ENCODE data around the gene ATP6V1F.
A peak's percentile ranks its signal among the peaks of the same experiment; 100 is the strongest.

The ATP6V1F gene

DNA sequence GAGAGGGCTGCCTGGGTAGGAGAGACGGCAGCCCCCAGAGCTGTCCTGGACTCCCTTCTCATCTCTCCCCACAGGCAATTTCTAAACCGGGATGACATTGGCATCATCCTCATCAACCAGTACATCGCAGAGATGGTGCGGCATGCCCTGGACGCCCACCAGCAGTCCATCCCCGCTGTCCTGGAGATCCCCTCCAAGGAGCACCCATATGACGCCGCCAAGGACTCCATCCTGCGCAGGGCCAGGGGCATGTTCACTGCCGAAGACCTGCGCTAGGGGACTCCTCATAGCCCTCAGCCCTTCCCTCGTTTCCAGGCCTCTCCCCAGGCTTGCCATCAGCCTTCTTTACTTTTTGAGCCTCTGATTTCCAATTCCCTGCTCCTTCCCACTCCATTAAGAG, 2.6 kb downstream of the ATP6V1F start:
- no peak for DNase-seq (ENCODE audit: low read depth)
- H3K4me3 ChIP-seq (ENCODE audit: low read depth, low read length): no peak overlapping the region

DNA sequence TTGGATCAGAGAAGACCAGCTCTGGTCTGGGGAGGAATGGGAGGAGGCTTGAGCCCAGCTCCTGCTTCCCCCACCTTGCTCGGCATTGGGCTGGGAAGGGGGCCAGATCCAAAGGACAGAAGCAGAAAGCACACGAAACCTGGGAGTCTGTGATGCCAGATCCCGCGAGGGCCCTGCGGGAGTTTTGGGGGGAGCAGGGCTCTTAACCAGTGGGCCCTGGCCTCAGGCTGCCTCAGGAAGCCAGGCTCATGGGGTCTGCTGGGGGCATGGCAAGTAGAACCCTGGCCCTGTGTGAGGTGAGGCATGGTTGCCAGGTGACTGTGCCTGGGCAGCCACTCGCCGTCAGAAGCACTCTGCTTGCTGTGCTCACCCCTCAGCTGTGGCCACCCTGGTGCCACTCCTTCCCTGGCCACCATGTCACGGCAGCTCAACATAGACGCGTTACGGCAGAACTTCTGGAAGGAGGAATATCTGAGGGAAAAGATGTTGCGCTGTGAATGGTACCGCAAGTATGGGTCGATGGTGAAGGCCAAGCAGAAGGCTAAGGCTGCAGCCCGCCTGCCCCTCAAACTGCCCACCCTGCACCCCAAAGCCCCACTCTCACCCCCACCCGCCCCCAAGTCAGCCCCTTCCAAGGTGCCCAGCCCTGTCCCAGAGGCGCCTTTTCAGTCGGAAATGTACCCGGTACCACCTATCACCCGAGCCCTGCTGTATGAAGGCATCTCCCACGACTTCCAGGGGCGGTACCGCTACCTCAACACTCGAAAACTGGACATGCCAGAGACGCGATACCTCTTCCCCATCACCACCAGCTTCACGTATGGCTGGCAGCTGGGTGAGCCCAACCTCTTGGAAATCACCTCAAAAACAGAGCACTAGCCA, 3.6 kb downstream of the ATP6V1F start:
- H3K4me3 ChIP-seq (ENCODE audit: low read depth, low read length): no peak overlapping the region
- no peak for DNase-seq (ENCODE audit: low read depth)

DNA sequence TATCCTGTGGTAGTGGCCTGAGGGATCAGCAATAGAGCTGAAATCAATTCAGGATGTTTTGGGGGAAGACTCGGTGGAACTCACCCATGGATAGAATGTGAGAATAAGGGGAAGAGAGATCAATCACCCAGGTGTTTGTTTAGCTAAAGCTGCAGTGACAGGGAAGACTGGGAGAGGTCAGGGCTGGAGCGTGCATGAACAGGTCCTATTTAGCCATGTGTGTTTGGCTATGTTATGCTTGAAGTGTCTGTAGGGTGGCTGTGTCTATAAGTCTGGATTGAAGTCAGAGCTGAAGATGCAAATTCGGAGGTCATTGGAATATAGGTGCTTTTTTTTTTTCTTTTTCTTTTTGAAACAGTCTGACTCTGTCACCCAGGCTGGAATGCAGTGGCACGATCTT, 4.6 kb downstream of the ATP6V1F start:
- DNase-seq (ENCODE audit: low read depth): no peak

DNA sequence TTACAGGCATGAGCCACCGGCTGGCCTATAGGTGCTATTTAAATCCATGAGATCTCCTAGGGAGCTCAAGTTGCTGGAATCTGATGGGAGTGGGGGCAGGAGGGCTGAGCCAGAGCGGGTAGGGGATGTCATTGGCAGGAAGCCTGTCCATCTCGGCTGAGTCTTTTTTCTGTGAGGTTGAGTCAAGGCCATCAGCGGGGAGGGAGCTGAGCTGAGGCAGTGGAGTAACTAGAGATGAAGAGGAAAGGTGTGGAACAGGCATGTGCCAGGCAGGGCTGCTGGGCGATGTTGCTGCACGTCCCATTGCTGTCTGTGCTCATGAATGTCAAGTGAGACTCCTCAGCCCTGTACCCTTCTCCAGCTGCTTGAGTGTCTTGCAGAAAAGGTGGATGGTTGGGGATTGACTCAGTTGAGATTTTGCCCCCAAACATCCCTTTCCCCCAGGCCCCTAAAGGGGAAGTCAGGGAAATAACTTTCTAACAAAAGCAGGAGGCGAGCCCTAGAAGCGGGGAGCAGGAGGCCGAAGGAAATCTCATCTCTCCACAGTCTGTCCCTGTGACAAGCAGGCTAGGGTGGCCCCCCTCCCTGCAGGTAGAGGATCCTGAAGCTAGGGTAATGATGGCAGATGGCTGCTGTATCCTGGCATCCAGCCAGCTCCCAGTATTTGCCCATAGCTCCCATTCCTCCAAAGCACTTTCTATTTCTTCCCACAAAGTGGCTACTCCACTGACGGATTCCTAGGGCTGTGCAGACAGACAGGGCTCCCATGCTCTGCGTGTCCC, 5.4 kb downstream of the ATP6V1F start:
- DNase-seq (ENCODE audit: low read depth): no peak

More for the DNA sequence above, 4.6 kb downstream of the ATP6V1F start:
- no peak overlapping the region for H3K4me3 ChIP-seq (ENCODE audit: low read depth, low read length)

DNA sequence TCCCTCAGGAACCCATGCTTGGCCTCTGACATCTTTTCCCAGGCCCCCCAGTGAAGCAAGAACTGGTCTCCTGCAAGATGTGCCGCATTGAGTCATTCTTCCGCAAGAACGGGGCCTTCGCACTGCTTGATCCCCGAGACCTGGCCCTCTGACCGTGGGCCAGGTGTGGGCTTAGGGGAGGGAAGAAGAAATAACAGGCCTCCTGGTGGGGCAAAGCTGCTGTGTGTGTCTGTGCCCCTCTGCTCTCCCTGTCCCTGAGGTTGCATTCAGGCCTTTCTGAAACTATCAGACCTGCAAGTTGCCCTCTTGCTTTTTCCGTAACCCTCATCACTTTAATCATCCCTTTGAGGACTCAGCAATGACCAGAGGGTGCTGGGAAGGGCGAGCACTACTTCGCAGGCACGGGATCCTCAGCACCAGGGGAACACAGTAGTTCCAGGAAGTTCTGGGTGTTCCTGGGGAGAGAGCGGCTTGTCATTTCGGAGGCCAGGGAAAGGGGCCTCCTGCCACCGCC, 6.0 kb downstream of the ATP6V1F start:
- no peak for DNase-seq (ENCODE audit: low read depth)
- H3K4me3 ChIP-seq (ENCODE audit: low read depth, low read length): peak overlapping the region; percentile 50

More for the DNA sequence above, 5.4 kb downstream of the ATP6V1F start:
- H3K4me3 ChIP-seq (ENCODE audit: low read depth, low read length): no peak overlapping the region

DNA sequence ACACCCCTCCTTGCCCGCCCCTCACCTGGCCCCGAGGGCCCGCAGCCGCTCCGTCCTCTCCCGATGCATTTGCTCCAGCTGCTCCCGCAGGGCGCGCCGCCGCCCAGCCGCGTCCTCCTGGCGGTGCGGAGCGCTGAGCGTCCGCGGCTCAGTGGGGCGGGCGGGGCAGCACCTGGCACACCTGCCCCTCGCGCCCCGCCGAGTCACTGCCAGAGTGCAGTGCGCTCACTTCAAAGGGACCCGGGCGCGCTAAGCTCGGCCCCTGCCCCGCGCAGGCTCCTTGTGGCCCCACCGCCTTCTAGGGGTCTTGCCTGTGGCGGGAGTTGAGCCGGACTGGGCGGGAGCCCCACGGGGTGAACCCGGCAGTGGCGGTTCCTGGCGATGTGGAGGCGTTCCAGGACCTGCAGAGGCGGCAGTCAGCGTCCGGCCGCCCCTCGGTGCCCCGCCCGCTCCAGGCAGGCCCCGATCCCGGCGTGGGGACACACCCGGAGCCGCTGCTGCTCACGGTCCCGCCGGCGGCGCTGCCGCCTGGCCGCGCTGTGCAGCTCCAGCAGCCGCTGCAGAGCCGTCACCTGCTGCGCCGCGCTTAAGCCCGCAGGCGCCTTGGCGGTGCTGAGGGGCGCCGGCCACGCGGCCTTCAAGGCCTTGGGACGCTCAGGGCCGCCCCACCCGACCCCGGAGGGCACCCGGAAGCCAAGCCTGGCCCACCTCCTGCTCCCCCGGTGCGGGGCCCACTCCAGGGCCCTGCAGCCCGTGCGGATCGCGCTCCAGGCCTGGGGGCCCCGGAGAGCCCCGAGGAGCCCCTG, 6.7 kb downstream of the ATP6V1F start:
- H3K4me3 ChIP-seq (ENCODE audit: low read depth, low read length): peak overlapping the region; percentile 50
- DNase-seq (ENCODE audit: low read depth): no peak

DNA sequence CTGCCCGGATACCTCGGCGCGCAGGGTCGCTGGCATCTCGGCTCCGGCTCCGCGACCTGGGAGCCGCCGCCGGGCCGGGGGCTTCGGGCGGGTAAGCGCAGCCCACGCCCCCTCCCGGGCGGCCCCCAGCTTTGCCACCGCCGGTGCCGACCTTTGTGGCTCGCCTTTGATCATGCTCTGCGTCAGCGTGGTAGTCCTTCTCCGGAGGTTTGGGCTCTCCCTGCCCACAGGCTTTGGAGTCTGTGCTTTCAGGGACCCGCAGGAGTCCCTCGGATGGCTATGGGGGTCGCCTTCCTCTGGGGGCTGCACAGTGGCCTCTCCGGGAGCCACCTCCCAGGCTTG, 7.3 kb downstream of the ATP6V1F start:
- H3K4me3 ChIP-seq (ENCODE audit: low read depth, low read length): peak overlapping the region; percentile 50
- DNase-seq (ENCODE audit: low read depth): no peak

DNA sequence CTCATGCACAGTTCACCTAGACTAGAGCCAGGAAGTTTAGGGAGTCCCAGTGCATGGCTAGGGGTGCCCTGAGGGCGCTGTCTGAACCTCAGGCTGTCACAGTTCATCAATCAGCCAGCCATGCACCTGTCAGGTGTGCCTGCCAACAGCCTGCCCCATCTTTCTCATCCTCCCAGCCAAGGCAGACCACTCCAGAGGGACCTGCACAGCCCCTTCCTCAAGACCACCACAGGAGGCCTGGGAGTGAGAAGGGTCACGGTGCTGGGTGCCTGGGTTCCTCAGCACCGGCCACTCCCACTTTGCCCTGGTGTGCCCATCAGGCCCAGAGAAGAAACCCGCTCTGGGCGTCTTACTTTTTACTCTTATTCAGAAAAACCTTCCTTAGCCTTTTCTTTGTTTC, 8.4 kb downstream of the ATP6V1F start:
- DNase-seq (ENCODE audit: low read depth): no peak

DNA sequence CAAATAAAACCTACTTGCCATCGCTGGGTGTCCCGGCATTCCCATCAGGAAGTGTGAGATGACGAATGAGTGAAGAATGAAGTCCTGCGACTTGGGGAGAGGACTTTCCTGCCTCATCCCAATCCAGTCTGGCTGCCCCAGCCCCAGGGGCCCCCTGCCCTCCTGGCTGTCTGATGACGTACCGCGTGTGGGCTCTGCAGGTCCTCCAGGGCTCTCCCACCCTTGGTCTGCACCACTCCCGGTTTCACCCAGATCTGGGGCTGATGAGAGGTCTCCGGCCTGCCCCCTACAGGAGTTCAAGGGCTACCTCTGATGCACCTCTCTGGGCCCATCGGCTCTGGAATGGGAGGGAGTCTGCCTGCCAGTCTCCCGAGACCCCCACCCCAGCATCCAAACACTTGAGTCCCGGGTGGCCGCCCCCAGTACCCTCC, 9.8 kb downstream of the ATP6V1F start:
- DNase-seq (ENCODE audit: low read depth): no peak
- no peak overlapping the region for H3K4me3 ChIP-seq (ENCODE audit: low read depth, low read length)

More for the DNA sequence above, 8.4 kb downstream of the ATP6V1F start:
- no peak overlapping the region for H3K4me3 ChIP-seq (ENCODE audit: low read depth, low read length)

DNA sequence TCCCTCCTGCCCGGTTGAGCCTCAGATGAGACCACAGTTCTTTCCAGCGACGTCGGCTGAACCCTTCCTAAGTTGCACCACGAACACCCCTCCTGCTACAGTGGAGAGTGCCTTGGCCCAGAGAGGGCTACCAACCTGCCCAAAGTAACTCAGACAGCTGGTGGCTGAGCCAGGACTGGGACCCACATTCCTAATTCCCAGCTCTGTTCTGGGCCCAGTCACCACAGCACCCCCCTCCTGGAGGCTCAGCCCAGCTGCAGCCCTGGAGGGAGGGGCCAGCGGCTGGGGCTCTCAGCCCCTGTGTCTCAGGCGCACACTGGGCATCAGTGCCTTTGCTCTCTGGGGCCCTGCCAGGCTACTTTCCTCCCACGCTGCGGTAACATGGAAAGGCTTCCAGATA, 10.6 kb downstream of the ATP6V1F start:
- DNase-seq (ENCODE audit: low read depth): no peak
- H3K4me3 ChIP-seq (ENCODE audit: low read depth, low read length): no peak overlapping the region

DNA sequence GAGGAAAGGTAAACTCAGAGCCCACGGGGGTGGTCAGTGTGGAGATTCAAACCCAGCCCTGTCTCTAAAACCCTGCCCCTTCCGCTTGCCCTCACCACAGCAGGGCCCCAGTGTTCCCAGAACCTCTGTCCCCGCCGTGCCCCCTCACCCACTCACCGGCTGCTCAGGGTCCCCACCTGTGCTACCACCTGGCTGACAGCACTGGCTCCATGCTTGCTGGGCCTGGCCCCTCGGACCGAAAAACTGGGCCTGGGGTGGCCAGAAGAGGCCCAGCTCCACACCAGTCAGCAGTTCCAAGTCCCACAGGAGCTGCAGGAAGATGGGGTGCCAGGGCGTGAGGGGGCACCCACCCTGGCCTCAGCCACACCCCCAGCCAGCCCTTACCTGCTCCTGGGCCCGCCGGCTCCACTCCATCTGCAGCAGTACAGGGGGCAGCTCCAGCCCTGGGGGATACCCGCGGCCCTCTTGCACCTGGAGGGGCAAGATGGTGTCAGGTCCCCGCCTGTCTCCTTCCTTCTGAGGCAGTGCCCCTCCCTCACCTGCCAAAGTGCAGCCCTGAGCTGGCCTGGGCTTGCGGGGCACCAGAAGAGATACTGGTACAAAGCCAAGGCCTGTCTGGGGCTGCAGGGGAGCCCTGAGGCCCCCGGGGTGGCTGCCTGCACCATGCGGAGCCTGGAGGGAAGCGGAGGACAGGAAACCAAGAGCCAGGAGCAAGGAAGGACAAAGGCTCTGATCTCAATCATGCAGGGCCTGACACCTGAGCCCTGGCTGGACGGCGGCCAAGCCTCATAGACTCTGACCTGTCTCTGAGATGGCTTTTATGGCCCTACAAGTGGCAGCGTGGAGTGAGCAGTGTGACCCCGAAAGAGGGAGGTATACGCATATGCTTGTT, 11.7 kb downstream of the ATP6V1F start:
- no peak overlapping the region for H3K4me3 ChIP-seq (ENCODE audit: low read depth, low read length)
- no peak for DNase-seq (ENCODE audit: low read depth)

DNA sequence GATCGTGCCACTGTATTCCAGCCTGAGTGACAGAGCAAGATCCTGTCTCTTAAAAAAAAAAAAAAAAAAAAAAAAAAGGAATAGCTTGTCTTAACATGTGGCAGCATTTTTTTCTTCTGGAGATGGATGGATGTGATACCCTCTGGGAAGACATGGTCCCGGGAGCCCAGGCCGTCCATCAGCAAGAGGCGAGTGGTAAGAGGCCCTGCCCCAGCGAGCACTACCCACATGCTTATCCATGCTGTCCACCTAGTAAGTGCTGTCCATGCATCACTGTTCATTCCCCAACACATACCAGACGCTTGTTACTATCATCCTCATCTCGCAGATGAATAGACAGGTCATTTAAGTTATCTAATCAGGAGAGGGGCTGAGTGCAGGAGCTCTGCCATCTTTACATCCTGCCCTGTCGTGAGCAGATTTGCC, 12.9 kb downstream of the ATP6V1F start:
- no peak for DNase-seq (ENCODE audit: low read depth)
- no peak overlapping the region for H3K4me3 ChIP-seq (ENCODE audit: low read depth, low read length)

DNA sequence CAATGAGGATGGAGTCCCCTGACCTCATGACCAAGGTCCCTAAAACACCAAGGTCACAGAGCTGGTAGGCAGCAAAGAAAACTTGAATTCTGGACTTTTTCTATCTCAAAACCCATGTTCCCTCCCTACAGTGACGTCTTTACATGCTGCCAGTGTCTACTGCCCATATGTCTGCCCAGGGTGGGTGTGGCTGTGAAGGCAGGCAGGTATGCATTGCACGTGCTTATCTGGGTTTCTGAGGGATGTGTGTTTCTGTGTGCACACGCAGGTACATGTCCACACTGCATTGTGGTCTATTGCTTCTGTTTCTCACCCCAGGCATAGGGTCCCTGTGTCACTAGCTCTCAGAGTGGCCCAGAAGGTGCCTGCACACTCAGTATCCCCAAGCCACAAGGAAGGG, 13.5 kb downstream of the ATP6V1F start:
- no peak for DNase-seq (ENCODE audit: low read depth)
- no peak overlapping the region for H3K4me3 ChIP-seq (ENCODE audit: low read depth, low read length)

DNA sequence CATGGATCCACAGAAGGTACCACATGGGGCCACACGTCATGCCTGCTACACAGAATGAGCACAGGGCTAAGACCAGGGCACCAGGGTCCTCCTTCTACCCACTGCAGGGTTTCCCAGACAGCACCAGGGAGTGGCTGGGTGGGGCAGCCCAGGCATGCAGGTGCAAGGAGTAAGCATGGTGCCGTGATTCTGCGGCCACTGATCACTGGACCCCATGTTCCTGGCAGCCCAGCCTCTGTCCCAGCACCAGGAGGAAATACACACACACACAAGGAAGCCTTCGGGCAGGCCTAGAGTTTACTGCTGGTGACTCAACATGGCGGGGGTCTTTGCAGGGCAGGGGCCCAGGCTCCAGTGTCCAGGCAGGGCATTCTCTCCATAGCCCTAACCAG, 13.9 kb downstream of the ATP6V1F start:
- no peak overlapping the region for H3K4me3 ChIP-seq (ENCODE audit: low read depth, low read length)
- DNase-seq (ENCODE audit: low read depth): no peak

DNA sequence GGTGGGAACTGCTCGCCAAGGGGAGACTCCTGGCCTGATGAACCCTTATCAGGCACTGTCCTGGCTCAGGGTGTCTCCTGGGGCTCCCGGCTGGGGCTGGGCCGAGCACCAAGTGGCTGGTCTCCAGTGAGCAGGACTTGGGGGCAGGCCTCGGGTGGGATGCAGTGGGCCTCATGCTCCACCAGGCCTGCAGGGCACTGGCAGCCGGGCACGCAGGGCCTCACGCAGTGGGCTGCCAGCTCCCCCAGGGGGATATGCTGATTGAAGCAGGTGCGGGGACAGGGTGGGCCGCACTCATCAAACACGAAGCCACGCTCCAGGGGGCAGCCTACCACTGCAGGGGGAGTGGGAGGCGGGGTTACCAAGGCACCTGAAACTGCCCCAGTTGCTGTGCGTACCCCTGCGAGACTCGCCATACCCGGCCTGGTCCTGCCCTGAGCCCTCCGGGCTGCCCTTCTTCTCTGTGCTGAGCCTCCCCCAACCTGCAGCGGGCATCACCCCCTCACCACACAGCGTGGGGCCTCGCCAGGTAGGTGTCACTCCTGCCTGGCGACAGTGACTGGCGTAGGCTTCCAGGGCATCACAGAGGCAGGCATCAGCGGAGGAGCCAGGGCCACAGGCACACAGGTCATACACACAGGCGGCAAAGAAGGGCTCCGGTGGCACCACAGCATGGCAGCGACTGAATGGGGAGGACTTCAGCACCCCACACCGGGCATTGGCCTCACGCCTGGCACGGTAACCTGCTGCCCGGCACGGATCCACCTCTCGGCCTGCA, 14.5 kb downstream of the ATP6V1F start:
- no peak overlapping the region for H3K4me3 ChIP-seq (ENCODE audit: low read depth, low read length)
- no peak for DNase-seq (ENCODE audit: low read depth)

DNA sequence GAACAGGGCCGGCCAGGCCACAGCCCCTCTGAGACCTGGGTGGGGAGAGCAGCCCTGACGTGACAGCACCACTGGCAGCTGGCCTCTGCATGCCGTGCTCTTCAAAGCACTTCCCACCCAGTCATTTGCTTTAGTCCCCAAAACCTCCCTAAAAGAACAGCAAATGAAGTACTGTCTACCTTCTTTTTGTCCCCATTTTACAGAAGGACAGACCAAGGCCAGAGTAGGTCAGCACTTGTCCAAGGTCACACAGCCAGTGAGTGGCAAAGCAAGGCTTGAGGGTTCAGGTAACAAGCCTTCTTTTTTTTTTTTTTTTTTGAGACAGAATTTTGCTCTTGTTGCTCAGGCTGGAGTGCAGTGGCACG, 15.1 kb downstream of the ATP6V1F start:
- H3K4me3 ChIP-seq (ENCODE audit: low read depth, low read length): no peak overlapping the region
- DNase-seq (ENCODE audit: low read depth): no peak

DNA sequence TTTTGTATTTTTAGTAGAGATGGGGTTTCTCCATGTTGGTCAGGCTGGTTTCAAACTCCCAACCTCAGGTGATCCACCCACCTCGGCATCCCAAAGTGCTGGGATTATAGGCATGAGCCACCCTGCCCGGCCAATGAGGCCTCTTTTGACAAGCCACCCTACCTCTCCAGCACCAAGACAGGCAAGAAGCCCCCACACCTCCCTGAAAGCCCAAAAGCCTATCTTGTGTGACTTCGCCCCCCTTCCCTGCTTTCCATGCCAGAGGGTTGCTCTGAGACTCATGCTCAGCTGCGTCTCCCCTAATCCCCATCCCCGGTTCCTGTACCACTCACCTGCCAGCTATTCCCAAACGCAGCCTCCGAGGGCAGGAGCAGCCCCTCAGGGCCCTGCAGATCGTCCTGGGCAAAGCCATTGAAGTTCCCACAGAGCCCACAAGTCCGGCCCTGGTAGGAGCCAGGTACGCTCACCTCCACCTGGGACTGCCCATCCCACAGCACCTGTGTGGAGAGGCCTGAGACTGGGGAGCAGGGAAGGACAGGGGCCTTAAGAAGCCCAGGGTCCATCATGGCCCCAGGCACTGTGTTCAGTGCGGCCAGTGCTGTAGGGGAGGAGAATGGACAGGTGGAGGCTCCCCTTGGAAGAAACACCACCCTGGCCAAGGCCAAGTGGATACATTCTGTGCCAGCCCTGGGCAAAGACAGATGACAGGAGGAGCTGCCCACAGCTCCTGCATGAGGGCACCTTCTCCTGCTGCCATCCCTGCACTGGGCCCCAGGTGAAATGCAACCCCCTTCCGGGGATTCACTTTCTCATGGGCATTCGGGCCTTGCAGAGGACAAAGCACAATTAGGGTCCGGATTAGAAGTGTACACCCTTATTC, 15.8 kb downstream of the ATP6V1F start:
- no peak for DNase-seq (ENCODE audit: low read depth)
- H3K4me3 ChIP-seq (ENCODE audit: low read depth, low read length): no peak overlapping the region
